Hepatocyte (in vitro differentiated cells): ENCODE measurements around the gene AGBL4. TPM values are rescaled to one million over a fixed set of nuclear protein-coding genes. Genes with fewer than 3 reads are reported as not detected.

Experiments
- DNase-seq: peaks from one replicate; pipeline ENCODE4 v3.0.0-alpha.2; 2016; ENCODE audit warnings: low spot score
- H2AFZ ChIP-seq: fragments of 200-600 bp; sonication (generic); 2 replicates; pipeline ENCODE4 v1.6.0; 2016; ENCODE audit warnings: antibody characterized with exemption, mild to moderate bottlenecking
- H3K27ac ChIP-seq: fragments of 200-600 bp; sonication (generic); 2 replicates; pipeline ENCODE4 v1.5.1; 2016; ENCODE audit warnings: mild to moderate bottlenecking
- H3K27me3 ChIP-seq: fragments of 200-600 bp; sonication (generic); 2 replicates; pipeline ENCODE4 v1.6.1; 2016
- H3K36me3 ChIP-seq: fragments of 200-600 bp; sonication (generic); replicated peaks from 2 replicates; pipeline ENCODE4 v1.5.1; 2016; ENCODE audit warnings: low read depth; ENCODE audit not compliant: insufficient read depth
- H3K4me1 ChIP-seq: fragments of 200-600 bp; sonication (generic); 2 replicates; pipeline ENCODE4 v1.5.1; 2016; ENCODE audit warnings: mild to moderate bottlenecking, moderate library complexity; ENCODE audit not compliant: insufficient read depth
- H3K4me2 ChIP-seq: fragments of 200-600 bp; sonication (generic); 2 replicates; pipeline ENCODE4 v1.6.0; 2016
- H3K4me3 ChIP-seq: fragments of 200-600 bp; sonication (generic); 2 replicates; pipeline ENCODE4 v1.5.1; 2016; ENCODE audit warnings: mild to moderate bottlenecking
- H3K79me2 ChIP-seq: fragments of 200-600 bp; sonication (generic); 2 replicates; pipeline ENCODE4 v1.6.0; 2017; ENCODE audit warnings: mild to moderate bottlenecking
- H3K9me2 ChIP-seq: fragments of 200-600 bp; sonication (generic); replicated peaks from 2 replicates; pipeline ENCODE4 v1.6.0; 2017; ENCODE audit warnings: mild to moderate bottlenecking; ENCODE audit not compliant: insufficient read depth
- H3K9me3 ChIP-seq: fragments of 200-600 bp; sonication (generic); 2 replicates; pipeline ENCODE4 v1.5.1; 2016; ENCODE audit warnings: low read depth, mild to moderate bottlenecking
- H4K20me1 ChIP-seq: fragments of 200-600 bp; sonication (generic); 2 replicates; pipeline ENCODE4 v1.6.0; 2016; ENCODE audit warnings: mild to moderate bottlenecking; ENCODE audit not compliant: insufficient read depth, poor library complexity, severe bottlenecking
- EZH2 ChIP-seq: fragments of 200-600 bp; sonication (generic); IDR thresholded peaks from 2 replicates; pipeline ENCODE4 v1.6.1; 2016; ENCODE audit warnings: antibody characterized with exemption, mild to moderate bottlenecking, borderline replicate concordance
- EZH2phosphoT487 ChIP-seq: fragments of 200-600 bp; sonication (generic); IDR thresholded peaks from one replicate; pipeline ENCODE4 v1.6.1; 2018; ENCODE audit warnings: antibody characterized with exemption, mild to moderate bottlenecking, low read depth, moderate library complexity; ENCODE audit not compliant: unreplicated experiment, severe bottlenecking
- WGBS: methylation state at CpG from one replicate; pipeline ENCODE4 v1.1.6; 2016; ENCODE audit warnings: low lambda C conversion rate; ENCODE audit errors: missing lambda C conversion rate; 5-methylcytosine and 5-hydroxymethylcytosine counted together
- polyA plus RNA-seq: library from polyadenylated mRNA; unstranded; fragments of >200 nt; fragmentation: Nextera tagmentation; extraction: Ambion mirVana; gene quantifications from 2 replicates; pipeline ENCODE4 v1.2.1, GENCODE V29; 2016
- total RNA-seq: library from RNA; depleted of rRNA; stranded (reverse); fragments of >200 nt; gene quantifications from 2 replicates; pipeline ENCODE4 v1.2.3, GENCODE V29; 2014
- TF ChIP-seq, protein P1 (sequence below): fragments of 200-600 bp; sonication (generic); IDR thresholded peaks from 2 replicates; pipeline ENCODE4 v1.5.1; 2016; ENCODE audit warnings: antibody characterized with exemption, mild to moderate bottlenecking; ENCODE audit not compliant: poor library complexity

AGBL4 gene
- total and polyA plus RNA-seq, 2 experiments from 2014 or later = 0.50 to 0.73 TPM

DNA sequence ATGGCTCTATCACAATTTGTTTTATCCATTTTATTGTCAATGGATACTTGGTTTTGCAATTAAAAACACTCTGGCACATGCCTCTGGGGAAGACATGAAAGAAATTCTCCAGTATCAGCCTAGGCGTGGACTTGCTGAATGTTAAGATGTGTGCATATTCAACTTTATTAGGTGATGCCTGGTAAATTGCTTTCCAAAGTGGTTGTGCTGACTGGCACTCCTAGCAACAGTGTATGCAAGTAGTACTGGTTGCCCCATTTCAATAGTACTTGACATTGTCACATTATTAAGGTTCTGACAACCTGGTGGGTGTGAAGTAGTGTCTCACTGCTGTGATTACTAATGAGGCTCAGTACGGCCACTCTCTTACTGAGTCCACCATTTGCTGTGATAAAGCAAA lies 1295.2 kb downstream of the AGBL4 start:
- no peak overlapping the region for H3K27ac ChIP-seq
- H2AFZ ChIP-seq = no peak overlapping the region
- H3K79me2 ChIP-seq = no peaks in the 10 kb centered on the region
- no peak overlapping the region for H3K4me3 ChIP-seq
- no peaks in the 10 kb centered on the region for H3K4me1 ChIP-seq
- H3K36me3 ChIP-seq = no peaks in the 10 kb centered on the region
- H3K4me2 ChIP-seq = no peak overlapping the region
- H3K9me2 ChIP-seq = no peaks in the 10 kb centered on the region
- 88% methylated on average over 2 of the region's 2 CpGs for WGBS
- H3K9me3 ChIP-seq = no peaks in the 10 kb centered on the region
- TF ChIP-seq EZH2 = no peak
- TF ChIP-seq, protein P1, sequence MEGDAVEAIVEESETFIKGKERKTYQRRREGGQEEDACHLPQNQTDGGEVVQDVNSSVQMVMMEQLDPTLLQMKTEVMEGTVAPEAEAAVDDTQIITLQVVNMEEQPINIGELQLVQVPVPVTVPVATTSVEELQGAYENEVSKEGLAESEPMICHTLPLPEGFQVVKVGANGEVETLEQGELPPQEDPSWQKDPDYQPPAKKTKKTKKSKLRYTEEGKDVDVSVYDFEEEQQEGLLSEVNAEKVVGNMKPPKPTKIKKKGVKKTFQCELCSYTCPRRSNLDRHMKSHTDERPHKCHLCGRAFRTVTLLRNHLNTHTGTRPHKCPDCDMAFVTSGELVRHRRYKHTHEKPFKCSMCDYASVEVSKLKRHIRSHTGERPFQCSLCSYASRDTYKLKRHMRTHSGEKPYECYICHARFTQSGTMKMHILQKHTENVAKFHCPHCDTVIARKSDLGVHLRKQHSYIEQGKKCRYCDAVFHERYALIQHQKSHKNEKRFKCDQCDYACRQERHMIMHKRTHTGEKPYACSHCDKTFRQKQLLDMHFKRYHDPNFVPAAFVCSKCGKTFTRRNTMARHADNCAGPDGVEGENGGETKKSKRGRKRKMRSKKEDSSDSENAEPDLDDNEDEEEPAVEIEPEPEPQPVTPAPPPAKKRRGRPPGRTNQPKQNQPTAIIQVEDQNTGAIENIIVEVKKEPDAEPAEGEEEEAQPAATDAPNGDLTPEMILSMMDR = no peak
- H4K20me1 ChIP-seq = no peaks in the 10 kb centered on the region
- H3K27me3 ChIP-seq = no peaks in the 10 kb centered on the region
- no peak for DNase-seq

DNA sequence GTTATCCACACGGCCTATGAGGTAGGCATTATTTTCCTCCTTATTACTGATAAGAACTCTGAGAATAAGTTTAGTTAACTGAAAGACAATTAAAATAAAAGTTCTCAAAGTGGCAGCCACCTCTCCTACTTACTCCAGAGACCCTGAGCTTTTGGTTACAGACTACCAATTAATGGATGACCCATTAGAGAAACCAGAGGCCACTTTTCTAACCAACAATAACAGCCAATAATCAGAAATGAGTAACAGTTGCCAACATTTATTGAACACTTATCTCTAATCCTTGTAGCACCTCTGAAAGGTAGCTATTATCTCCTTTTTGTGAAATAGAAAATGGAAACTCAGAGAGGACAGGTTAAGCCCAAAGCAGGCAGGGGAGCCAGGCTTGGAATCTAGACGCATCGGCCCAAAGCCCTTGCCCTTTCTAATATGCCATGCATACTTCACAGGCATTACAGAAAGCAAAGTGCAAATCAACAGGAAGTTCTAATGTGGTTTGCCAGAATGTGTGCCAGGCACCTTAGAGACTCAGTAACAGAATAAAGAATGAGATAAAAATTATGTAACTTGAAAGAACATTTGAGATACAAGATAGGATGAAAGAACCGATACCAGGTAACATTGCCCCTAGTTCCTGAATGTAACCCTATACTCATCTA lies 1297.1 kb downstream of the AGBL4 start:
- Histone ChIP-seq H3K4me3 (no peak overlapping the region), H3K27ac (no peak overlapping the region), H3K4me1 (no peaks in the 10 kb centered on the region), H3K36me3 (no peaks in the 10 kb centered on the region), H3K79me2 (no peaks in the 10 kb centered on the region), H4K20me1 (no peaks in the 10 kb centered on the region), H3K4me2 (no peak overlapping the region), H3K9me2 (no peaks in the 10 kb centered on the region), H3K27me3 (no peaks in the 10 kb centered on the region), H3K9me3 (no peaks in the 10 kb centered on the region), H2AFZ (no peak overlapping the region)
- TF ChIP-seq, protein P1 = no peak
- TF ChIP-seq EZH2phosphoT487 (no peak), EZH2 (no peak)
- DNase-seq = no peak
- WGBS = 93% methylated on average over 4 of the region's 4 CpGs

DNA sequence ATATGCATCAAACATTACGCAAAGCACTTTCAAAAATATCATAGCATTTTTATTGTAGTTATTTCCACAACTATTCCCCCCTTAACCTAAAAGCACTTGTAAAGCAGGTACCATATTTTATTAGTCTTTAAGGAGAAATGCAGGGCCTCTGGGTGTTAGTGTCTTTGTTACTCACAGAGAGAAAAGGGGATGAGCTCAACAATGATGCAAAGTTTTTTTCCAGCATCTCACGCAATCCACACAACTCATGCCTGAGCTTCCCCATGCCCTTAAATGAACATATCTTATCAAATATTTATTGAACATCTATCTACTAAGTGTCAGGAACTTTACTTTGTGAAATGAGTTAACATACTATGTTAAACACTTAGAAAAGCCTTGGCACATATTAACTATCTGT lies 1297.6 kb downstream of the AGBL4 start:
- no peaks in the 10 kb centered on the region for H3K4me1 ChIP-seq
- H3K27me3 ChIP-seq = no peaks in the 10 kb centered on the region
- H3K9me3 ChIP-seq = no peaks in the 10 kb centered on the region
- no peaks in the 10 kb centered on the region for H3K79me2 ChIP-seq
- H3K9me2 ChIP-seq = no peaks in the 10 kb centered on the region
- H3K36me3 ChIP-seq = no peaks in the 10 kb centered on the region
- no peak overlapping the region for H3K27ac ChIP-seq
- no peaks in the 10 kb centered on the region for H4K20me1 ChIP-seq
- DNase-seq = no peak
- no peak overlapping the region for H3K4me3 ChIP-seq
- TF ChIP-seq EZH2phosphoT487 (no peak), EZH2 (no peak)
- TF ChIP-seq, protein P1 = no peak
- 97% methylated on average over 2 of the region's 2 CpGs for WGBS
- H3K4me2 ChIP-seq = no peak overlapping the region
- H2AFZ ChIP-seq = no peak overlapping the region
